Hematopoietic multipotent progenitor cell treated with erythropoietin and hydrocortisone succinate and interleukin-3 and kit ligand, for 17 days (in vitro differentiated cells): Measurements from ENCODE around the gene RRM2.

ENCODE experiments used
- DNase-seq: peaks from one replicate; pipeline ENCODE4 v3.0.0-alpha.2; 2015; ENCODE audit warnings: low spot score

RRM2 gene

DNA sequence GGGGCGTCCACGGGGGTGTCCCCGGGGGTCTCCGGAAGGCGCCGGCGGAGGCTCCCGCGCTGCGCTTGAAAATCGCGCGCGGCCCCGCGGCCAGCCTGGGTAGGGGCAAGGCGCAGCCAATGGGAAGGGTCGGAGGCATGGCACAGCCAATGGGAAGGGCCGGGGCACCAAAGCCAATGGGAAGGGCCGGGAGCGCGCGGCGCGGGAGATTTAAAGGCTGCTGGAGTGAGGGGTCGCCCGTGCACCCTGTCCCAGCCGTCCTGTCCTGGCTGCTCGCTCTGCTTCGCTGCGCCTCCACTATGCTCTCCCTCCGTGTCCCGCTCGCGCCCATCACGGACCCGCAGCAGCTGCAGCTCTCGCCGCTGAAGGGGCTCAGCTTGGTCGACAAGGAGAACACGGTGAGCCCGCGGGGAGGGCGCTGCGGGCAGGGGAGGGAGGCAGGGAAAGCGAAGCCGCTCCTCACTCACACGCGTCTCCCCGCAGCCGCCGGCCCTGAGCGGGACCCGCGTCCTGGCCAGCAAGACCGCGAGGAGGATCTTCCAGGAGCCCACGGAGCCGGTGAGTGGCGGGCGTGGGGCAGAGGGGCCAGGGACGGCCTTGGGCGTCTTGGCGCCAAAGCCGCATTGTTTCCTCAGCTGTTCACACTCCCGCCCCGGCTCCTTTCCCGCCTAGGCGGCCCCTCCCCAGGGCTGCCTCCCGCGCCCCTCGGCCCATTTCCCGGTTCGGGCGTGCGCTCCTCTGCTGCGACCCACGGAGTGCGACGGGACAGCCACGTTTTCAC lies at the start of gene RRM2:
RRM2 (plus strand) TSS at position 240 of the 781 bp plus-strand sequence; CDS start at position 300, 60 bp downstream.
- peak; percentile 90 for DNase-seq

- DNase-seq, result no peak
Observed at GRCh38 chr2:10073706-10074105, 48.8 kb upstream of the RRM2 start.

DNA sequence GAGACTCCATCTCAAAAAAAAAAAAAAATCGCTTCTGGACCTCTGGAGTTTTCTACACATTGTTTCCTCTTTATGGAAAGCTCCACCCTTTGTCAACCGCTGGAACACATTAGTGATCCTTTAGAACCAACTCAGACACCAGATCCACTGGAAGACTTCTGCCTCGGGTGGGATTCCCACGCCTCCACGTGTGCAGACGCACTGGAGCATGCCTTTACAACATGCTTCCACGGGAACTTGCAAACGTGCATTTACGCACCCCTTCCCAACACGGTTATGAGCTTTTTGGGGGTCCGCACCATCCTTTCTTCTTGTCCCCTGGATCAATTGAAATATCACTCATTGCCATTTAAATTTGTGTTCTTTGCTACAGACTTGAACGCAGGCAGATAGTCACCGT lies 47.4 kb upstream of the RRM2 start:
- DNase-seq, result no peak

DNA sequence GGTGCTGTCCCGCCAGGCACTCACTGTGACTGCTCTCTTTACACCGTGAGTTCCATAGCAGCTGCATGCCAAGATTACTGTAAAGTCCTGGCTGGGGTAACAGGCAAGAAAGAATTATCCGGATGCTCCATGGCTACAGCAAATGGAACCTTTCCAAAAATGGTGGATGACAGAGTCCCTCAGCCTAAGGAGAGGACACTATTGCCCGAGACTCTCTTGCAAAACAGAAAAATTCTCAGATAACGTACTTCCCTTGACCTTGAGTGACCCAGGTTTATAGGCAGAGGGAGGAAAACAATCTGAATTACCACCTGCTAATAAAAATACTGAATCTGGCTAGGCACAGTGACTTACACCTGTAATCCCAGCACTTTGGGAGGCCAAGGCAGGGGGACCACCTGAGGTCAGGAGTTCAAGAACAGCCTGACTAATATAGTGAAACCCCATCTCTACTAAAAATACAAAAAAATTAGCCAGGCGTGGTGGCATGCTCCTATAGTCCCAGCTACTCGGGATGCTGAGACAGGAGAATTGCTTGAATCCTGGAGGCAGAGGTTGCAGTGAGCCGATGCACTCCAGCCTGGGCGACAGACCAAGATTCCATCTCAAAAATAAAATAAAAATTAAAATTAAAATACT lies 46.8 kb upstream of the RRM2 start:
- DNase-seq, result no peak

DNA sequence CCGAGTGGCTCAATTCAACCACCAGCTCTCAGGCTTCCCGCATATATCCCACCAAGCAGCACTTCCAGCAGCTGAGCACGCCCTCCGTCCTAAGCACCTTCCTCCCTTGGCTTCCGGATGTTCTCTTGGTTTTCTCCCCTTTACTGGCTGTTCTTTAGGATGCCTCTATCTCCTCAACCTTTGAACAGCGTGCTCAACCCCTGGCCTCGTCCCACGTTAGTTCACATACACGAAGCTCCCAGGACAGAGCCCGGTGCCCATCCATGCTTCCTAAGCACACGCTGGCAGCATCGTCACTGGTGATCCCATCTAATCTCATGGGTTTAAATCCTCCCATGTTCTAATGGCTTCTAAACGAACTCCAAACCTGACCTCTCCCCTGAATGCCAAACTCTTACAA lies 46.0 kb upstream of the RRM2 start:
- no peak for DNase-seq

- DNase-seq, result no peak
Observed at GRCh38 chr2:10076988-10077527, 45.5 kb upstream of the RRM2 start.

DNA sequence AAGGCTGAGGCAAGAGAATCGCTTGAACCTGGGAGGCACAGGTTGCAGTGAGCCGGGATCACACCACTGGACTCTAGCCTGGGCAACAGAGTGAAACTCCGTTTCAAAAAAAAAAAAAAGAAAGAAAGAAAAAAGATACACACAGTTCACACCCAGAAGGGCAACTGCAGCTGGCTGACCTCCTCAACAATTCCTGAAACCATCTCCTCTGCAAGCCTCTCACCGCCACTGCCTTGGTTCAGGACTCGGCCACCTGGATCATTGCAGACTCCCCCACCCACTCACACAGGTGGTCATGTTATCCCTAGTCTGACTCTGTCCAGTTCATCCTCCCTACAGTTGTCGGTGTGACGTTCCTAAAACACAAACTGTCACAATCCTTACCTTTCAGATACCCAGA lies 44.5 kb upstream of the RRM2 start:
- no peak for DNase-seq

- no peak for DNase-seq
Observed at GRCh38 chr2:10078704-10079265, 43.8 kb upstream of the RRM2 start.

DNA sequence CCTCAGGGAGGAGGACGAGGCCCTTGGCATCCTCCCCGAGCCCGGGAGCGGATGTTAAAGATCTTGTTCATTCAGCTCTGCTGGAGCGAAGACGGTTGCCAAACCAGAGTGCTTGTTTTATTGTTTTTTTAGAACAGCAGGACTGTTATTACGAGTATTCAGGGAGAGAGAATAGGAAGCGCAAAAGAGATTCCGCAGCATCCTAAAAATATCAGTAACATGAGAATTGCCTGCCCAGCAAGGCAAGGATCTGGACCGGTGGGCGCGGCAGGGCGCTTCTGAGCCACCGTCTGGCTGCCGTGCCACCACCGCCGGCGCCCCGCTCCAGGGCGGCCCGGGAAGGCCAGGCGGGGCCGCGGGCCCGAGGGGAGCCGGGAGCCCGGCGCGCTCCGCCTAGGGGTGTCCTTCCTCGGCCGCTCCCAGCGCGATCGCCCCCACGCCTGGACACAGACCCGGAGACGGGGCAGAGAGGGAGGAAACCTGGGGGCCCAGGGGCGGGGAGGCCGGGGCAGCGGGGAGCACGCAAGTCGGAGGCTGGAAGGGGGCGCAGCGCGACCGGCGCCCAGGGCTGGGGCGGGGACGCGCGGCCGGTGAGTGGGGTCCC lies 43.2 kb upstream of the RRM2 start:
- no peak for DNase-seq

GRCh38 chr2:10079870-10080535 lies 42.5 kb upstream of the RRM2 start, which contains the start of gene CYS1:
Gene CYS1 (minus strand): TSS chr2:10080411. CDS start chr2:10080223, 188 bp downstream.
- no peak for DNase-seq

- no peak for DNase-seq
Observed at GRCh38 chr2:10080536-10081304, 41.8 kb upstream of the RRM2 start.

DNA sequence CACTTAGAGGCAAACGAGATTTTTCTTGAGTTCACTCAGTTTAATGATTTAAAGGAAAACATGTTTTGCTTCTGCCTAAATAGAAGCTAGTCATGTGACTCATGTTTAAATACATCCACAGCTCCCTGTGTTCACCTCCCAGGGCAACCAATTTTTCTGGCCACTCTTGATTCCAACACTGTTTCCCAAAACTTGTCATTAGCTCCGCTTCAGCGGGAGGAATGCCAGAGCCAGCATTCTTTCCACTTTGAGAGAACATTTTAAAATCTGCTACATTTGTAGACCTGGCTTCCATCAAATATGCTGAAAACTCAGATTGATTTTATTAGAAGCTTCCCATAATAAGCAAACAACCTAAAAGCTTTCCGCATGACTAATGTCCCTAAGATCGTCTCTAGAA lies 39.5 kb upstream of the RRM2 start:
- no peak for DNase-seq

GRCh38 chr2:10083692-10084211 lies 38.8 kb upstream of the RRM2 start:
- no peak for DNase-seq

DNA sequence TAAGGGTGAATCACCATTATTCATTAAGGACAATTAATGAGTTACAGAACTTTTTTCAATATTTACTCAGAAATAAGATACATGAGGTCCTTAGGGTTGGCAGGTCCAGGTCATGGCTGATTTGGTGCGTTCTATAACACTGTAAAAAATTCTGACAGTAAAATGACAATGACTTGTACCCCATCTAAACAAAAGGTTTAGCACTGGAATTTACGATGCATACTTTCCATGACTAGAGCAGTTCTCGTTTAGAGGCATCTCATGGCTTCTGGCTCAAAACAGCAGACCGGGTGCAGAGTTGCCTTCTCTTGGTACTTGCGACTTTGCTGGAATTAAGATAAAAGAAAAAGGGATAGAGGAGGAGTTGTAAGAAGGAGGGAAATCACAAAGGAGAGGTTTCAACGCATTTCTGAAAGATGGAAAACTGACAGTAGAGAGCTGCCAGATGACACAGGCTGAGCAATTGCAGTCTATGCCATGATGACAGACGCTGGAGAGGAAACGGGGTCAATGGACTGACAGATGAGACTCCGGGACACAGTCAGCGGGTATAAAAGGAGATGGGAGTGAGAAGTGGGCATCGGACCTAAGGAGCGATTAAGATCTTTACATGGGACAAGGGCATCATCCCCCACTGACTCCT lies 38.2 kb upstream of the RRM2 start:
- no peak for DNase-seq

GRCh38 chr2:10085043-10085667 lies 37.4 kb upstream of the RRM2 start:
- DNase-seq, result no peak

DNA sequence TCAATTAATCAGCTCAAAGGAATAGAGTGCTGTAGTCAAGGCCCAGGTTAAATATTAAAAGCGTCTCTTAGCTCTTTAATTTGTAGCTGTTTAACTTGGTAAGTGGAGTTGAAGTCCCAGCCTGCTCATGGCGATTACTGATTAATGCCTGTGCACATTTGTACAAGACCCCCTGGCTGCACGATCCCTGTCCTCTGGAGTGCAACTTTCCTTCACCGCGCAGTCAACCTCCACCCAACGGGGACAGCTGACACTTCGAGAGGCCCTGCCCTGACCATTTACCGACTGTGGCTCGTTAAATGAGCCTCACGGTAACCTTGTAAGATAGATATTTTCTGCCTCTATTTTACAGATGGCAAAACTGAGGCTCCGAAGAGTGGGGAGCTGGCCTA lies 36.9 kb upstream of the RRM2 start:
- no peak for DNase-seq

DNA sequence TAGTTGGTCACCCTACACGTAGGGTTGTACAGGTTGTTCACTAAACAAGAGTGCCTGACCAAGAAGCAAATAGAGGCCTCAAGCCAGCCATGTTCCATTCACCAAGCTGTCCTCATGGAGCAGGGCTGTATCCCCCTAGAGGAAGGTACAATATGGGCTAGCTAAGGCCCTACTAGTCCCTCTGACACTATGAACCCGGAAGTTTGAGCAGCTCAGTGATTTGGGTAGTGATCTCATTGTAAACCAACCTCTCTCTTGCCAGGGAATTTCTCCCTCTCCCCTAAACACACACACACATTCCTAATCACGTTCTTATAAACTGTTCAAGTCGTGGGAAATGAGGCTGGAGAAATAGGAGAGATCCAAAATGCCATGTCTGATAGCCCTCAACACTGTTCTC lies 35.6 kb upstream of the RRM2 start:
- DNase-seq, result no peak

GRCh38 chr2:10087360-10087759 lies 35.2 kb upstream of the RRM2 start:
- DNase-seq, result no peak

DNA sequence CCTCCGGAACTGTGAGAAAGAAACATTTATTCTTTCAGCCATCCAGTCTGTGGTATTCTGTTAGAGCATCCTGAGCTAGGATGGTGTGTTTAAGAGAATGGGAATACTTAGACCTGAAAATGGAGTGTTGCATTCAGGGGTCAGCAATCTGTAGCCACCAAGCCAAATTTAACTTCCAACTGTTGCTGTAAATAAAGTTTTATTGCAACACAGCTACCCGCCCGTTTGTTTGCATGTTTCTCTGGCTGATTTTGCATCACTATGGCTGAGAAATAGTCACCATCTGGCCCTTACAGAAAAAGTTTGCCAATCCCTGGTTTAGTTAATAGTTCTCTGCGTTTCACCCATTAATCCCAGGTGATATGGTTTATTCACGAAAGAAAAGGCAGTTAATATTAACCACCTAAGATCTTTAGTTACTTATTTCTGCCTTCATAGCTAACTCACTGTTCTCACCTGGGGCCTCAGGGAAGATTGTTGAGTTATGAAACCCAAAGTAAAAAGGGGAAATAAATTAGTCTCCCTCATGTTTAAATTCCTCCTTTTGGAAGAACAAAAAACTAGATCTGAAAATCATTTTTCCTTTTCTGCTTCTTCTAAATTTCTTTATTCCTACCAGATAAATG lies 32.9 kb upstream of the RRM2 start:
- no peak for DNase-seq
